HepG2 (cell line): ENCODE results near the gene CD19. TPM values are rescaled to one million over a fixed set of nuclear protein-coding genes. Genes with fewer than 3 reads are reported as not detected.

ENCODE experiments used
- AHR ChIP-seq: IDR thresholded peaks from 2 replicates; pipeline ENCODE4 v1.6.1; 2018; ENCODE audit warnings: missing genetic modification reagents, missing compliant biosample characterization
- ATF7-NPFF ChIP-seq: sonication (generic); formaldehyde crosslinking; IDR thresholded peaks from 2 replicates; pipeline ENCODE4 v1.8.1; 2023; ENCODE audit warnings: mild to moderate bottlenecking, low read depth, missing genetic modification reagents, moderate library complexity
- HIC2 ChIP-seq: sonication (generic); formaldehyde crosslinking; IDR thresholded peaks from 2 replicates; pipeline ENCODE4 v1.9.0; 2022; ENCODE audit warnings: low read depth, missing genetic modification reagents
- MTF1 ChIP-seq: sonication (generic); formaldehyde crosslinking; IDR thresholded peaks from 2 replicates; pipeline ENCODE4 v1.5.0; 2020; ENCODE audit warnings: missing genetic modification reagents
- SP2 ChIP-seq: sonication (generic); formaldehyde crosslinking; IDR thresholded peaks from 2 replicates; pipeline ENCODE4 v1.5.1; 2020; ENCODE audit warnings: mild to moderate bottlenecking, missing genetic modification reagents
- TBL1XR1 ChIP-seq: fragments of 150-350 bp; IDR thresholded peaks from 2 replicates; pipeline ENCODE4 v1.6.1; 2014; ENCODE audit warnings: borderline replicate concordance, low read length; ENCODE audit not compliant: partially characterized antibody
- ZBTB46 ChIP-seq: sonication (generic); formaldehyde crosslinking; IDR thresholded peaks from 2 replicates; pipeline ENCODE4 v1.4.0; 2020; ENCODE audit warnings: mild to moderate bottlenecking, missing genetic modification reagents, borderline replicate concordance
- ZNF121 ChIP-seq: sonication (generic); formaldehyde crosslinking; IDR thresholded peaks from 2 replicates; pipeline ENCODE4 v1.5.0; 2020; ENCODE audit warnings: mild to moderate bottlenecking, missing genetic modification reagents
- ZNF460 ChIP-seq: sonication (generic); formaldehyde crosslinking; IDR thresholded peaks from 2 replicates; pipeline ENCODE4 v1.5.1; 2020; ENCODE audit warnings: missing genetic modification reagents, mild to moderate bottlenecking, borderline replicate concordance
- ZNF749 ChIP-seq: sonication (generic); formaldehyde crosslinking; IDR thresholded peaks from 2 replicates; pipeline ENCODE4 v1.8.0; 2022; ENCODE audit warnings: mild to moderate bottlenecking, missing genetic modification reagents, moderate library complexity, borderline replicate concordance
- polyA plus RNA-seq, 8 experiments: library from polyadenylated mRNA; depleted of rRNA in 3 of 8; stranded (reverse) in 7 of 8; unstranded in 1 of 8; fragments of >200 nt; fragmentation: Illumina TruSeq in 4 of 8; extraction: Trizol in 4 of 8; gene quantifications; 2 replicates each; pipeline versions ENCODE4 v1.2.1 to v1.2.3, GENCODE V29; 2011 to 2016; ENCODE audit warnings: low read depth in 4 of 8, missing spikeins in 1 of 8, mixed read lengths in 1 of 8; ENCODE audit not compliant: insufficient read depth in 1 of 8
- total RNA-seq, 5 experiments: library from RNA; depleted of rRNA; stranded (reverse); fragments of >200 nt; fragmentation: Illumina TruSeq; extraction: Trizol; gene quantifications; 2 replicates each; pipeline ENCODE4 v1.2.3, GENCODE V29; 2016; ENCODE audit warnings: low read depth in 1 of 5
- TF ChIP-seq, protein P1 (sequence below): sonication (generic); formaldehyde crosslinking; IDR thresholded peaks from one replicate; pipeline ENCODE4 v1.5.1; 2020; ENCODE audit warnings: mild to moderate bottlenecking, missing genetic modification reagents; ENCODE audit errors: not compliant biosample characterization
- TF ChIP-seq, protein P2 (sequence below): sonication (generic); formaldehyde crosslinking; IDR thresholded peaks from 2 replicates; pipeline ENCODE4 v1.8.0; 2022; ENCODE audit warnings: mild to moderate bottlenecking, missing genetic modification reagents, moderate library complexity

The CD19 gene
- total and polyA plus RNA-seq, 2 of the 13 experiments (the other 11 are each of a cell fraction or from before 2014, with no cell fraction given) = 0.55 to 1.1 TPM

GRCh38 chr16:28935924-28936783 is 4.4 kb downstream of the CD19 start (continued):
- TF ChIP-seq, protein P1, sequence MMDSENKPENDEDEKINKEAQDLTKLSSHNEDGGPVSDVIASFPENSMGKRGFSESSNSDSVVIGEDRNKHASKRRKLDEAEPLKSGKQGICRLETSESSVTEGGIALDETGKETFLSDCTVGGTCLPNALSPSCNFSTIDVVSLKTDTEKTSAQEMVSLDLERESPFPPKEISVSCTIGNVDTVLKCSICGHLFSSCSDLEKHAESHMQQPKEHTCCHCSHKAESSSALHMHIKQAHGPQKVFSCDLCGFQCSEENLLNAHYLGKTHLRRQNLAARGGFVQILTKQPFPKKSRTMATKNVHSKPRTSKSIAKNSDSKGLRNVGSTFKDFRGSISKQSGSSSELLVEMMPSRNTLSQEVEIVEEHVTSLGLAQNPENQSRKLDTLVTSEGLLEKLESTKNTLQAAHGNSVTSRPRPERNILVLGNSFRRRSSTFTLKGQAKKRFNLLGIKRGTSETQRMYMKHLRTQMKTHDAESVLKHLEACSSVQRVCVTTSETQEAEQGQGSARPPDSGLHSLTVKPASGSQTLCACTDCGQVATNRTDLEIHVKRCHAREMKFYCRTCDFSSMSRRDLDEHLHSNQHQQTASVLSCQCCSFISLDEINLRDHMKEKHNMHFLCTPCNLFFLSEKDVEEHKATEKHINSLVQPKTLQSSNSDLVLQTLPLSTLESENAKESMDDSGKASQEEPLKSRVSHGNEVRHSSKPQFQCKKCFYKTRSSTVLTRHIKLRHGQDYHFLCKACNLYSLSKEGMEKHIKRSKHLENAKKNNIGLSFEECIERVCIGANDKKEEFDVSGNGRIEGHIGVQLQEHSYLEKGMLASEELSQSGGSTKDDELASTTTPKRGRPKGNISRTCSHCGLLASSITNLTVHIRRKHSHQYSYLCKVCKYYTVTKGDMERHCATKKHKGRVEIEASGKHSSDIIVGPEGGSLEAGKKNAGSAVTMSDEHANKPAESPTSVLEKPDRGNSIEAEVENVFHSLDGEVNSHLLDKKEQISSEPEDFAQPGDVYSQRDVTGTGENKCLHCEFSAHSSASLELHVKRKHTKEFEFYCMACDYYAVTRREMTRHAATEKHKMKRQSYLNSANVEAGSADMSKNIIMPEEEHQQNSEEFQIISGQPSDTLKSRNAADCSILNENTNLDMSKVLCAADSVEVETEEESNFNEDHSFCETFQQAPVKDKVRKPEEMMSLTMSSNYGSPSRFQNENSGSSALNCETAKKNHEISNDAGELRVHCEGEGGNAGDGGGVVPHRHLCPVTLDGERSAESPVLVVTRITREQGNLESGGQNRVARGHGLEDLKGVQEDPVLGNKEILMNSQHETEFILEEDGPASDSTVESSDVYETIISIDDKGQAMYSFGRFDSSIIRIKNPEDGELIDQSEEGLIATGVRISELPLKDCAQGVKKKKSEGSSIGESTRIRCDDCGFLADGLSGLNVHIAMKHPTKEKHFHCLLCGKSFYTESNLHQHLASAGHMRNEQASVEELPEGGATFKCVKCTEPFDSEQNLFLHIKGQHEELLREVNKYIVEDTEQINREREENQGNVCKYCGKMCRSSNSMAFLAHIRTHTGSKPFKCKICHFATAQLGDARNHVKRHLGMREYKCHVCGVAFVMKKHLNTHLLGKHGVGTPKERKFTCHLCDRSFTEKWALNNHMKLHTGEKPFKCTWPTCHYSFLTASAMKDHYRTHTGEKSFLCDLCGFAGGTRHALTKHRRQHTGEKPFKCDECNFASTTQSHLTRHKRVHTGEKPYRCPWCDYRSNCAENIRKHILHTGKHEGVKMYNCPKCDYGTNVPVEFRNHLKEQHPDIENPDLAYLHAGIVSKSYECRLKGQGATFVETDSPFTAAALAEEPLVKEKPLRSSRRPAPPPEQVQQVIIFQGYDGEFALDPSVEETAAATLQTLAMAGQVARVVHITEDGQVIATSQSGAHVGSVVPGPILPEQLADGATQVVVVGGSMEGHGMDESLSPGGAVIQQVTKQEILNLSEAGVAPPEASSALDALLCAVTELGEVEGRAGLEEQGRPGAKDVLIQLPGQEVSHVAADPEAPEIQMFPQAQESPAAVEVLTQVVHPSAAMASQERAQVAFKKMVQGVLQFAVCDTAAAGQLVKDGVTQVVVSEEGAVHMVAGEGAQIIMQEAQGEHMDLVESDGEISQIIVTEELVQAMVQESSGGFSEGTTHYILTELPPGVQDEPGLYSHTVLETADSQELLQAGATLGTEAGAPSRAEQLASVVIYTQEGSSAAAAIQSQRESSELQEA (CRISPR knock-in tag) = no peak
- TF ChIP-seq TBL1XR1 (no peak), AHR (CRISPR knock-in tag) (no peak), ZNF121 (CRISPR knock-in tag) (0 out of 2 replicates have a peak, but pooled peaks have one; percentile 19), ZNF749 (CRISPR knock-in tag) (no peak), MTF1 (CRISPR knock-in tag) (no peak), ATF7-NPFF (CRISPR knock-in tag) (no peak), HIC2 (CRISPR knock-in tag) (no peak), ZBTB46 (no peak), SP2 (no peak), ZNF460 (CRISPR knock-in tag) (peak; percentile 72; the same call in 1 of the 2 replicates)
- TF ChIP-seq, protein P2, sequence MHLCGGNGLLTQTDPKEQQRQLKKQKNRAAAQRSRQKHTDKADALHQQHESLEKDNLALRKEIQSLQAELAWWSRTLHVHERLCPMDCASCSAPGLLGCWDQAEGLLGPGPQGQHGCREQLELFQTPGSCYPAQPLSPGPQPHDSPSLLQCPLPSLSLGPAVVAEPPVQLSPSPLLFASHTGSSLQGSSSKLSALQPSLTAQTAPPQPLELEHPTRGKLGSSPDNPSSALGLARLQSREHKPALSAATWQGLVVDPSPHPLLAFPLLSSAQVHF (CRISPR knock-in tag) = no peak
